Measurements from ENCODE around the gene RB1.

Gene RB1

DNA sequence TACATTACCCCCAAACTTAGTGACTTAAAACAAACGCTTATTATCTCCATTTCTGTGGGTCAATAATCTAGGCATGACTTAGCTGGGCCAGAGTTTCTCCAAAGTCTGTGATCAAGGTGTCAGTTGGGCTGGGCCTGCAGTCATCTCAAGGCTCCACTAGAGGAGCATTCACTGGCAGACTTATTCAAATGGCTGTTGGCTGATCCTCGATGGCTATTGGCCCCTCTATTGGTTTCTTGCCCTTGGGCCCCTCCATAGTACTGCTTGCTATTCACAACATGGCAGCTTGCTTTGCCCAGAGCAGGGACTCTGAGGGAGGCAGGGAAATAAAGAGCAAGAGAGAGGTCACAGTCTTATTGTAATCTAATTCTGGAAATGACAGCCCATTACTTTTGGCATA lies 171.7 kb downstream of the RB1 start:
- in situ Hi-C loops (cut with HindIII; ENCODE audit: low pct_unique_long_range_greater_than_20kb, low sequenced_read_pairs): no loop called here
- no peak for TF ChIP-seq JUND (IDR thresholded peaks at IDR 0.05; ENCODE audit: low read depth)
- no peak for DNase-seq (ENCODE audit: low read depth in 1 of 2, low spot score in 1 of 2)

DNA sequence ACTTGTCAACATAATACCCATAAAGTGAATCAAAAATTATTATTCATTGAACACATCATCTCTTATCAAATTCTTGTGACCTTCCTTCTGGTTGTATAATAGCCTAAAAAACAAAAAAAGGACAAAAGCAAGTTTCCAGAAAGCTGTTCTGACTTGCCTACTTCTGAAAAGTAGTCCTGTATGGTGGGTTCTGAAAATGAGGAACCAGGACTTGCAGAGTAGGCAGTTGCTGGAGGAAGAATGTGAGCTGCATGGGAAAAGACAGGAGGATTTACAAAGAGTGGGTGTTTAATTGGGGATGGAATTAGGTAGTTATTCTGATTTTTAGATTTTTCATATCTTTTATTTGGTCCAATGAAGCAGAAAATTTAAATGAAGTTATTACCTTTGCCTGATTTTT lies 172.7 kb downstream of the RB1 start:
- in situ Hi-C loops (cut with HindIII; ENCODE audit: low pct_unique_long_range_greater_than_20kb, low sequenced_read_pairs): no loop called here
- TF ChIP-seq JUND (IDR thresholded peaks at IDR 0.05; ENCODE audit: low read depth): no peak
- no peak for DNase-seq (ENCODE audit: low read depth in 1 of 2, low spot score in 1 of 2)

DNA sequence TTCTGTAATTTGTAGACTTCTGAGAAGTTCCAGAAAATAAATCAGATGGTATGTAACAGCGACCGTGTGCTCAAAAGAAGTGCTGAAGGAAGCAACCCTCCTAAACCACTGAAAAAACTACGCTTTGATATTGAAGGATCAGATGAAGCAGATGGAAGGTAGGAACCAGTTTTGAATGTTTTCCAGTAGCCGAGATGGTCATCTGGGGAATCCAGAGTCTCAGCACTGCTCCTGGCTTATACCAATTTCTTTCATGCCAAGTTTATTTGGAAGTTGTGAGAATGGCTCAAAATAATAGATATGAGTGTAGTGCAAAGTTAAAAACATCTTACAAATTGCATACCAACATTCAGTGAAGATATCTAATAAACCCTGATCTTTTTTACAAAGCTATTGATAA lies 173.1 kb downstream of the RB1 start:
- no peak for DNase-seq (ENCODE audit: low read depth in 1 of 2, low spot score in 1 of 2)
- TF ChIP-seq JUND (IDR thresholded peaks at IDR 0.05; ENCODE audit: low read depth): no peak
- in situ Hi-C loops (cut with HindIII; ENCODE audit: low pct_unique_long_range_greater_than_20kb, low sequenced_read_pairs): no loop called here

DNA sequence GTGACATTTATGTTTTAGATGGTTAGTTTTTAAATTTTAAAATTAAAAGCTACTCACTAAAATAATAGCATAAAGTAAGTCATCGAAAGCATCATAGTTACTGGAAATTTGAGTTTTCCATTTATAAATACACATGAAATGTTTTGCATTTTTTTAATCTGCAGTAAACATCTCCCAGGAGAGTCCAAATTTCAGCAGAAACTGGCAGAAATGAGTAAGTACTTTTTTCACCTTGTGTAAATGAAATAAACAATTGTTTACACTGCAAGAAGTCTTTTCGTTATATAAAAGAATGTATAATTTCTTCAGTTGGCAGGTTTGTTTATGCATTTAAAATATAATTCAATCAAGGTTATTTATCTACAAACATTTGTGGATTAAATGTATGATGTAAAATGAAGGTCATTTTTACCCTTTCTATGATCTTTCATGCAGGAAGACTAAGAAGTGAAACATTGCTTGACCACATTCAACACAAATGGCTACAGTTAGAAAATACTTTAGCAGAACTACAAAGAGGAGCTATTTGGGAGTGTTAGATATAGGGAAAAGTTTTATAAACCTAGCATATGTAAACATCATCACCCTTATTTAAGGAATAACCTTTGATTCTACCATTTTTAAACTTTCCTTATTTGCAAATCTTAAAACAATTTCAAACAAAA lies 173.8 kb downstream of the RB1 start:
- no peak for DNase-seq (ENCODE audit: low read depth in 1 of 2, low spot score in 1 of 2)
- TF ChIP-seq JUND (IDR thresholded peaks at IDR 0.05; ENCODE audit: low read depth): no peak
- in situ Hi-C loops (cut with HindIII; ENCODE audit: low pct_unique_long_range_greater_than_20kb, low sequenced_read_pairs): no loop called here

DNA sequence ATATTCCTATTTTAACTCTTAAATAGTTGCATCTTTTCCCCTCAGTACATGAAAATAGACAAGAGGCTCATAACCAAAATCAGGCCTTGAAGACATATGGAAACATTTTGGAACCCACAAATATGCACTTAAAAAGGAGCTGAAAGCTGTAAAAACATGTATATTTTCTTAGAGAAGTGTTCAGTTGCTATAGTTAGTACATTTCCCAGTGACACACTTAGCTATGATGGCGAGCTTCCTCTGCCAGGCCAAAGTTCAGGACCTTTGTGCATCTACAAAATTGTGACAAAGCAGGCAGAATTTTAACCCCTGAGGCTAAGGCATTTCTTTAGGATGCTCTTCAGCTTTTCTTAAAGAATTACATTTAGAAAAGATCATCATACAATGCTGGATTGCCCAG lies 174.8 kb downstream of the RB1 start:
- in situ Hi-C loops (cut with HindIII; ENCODE audit: low pct_unique_long_range_greater_than_20kb, low sequenced_read_pairs): no loop called here

DNA sequence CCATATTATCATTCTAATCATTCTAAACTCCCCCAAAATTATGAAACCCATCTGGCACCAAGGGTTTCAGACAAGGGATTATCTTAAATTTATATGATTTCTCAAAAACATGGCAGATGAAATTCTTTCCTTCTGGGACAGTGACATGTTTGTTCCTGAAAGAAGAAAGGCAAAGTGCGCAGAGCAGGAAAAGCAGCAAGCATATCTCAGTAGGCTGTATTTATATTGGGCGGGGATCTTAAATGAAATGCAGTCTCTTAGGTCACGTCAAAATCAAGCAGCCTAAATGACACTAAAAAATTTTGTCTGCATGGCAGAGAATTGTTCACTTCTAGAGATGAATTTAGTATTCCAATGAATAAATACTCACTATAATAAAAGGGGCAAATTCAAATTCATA lies 180.0 kb downstream of the RB1 start:
- in situ Hi-C loops (cut with HindIII; ENCODE audit: low pct_unique_long_range_greater_than_20kb, low sequenced_read_pairs): no loop called here
- TF ChIP-seq JUND (IDR thresholded peaks at IDR 0.05; ENCODE audit: low read depth): no peak
- no peak for DNase-seq (ENCODE audit: low read depth in 1 of 2, low spot score in 1 of 2)

More for the DNA sequence above, 174.8 kb downstream of the RB1 start:
- DNase-seq (ENCODE audit: low read depth in 1 of 2, low spot score in 1 of 2): no peak
- no peak for TF ChIP-seq JUND (IDR thresholded peaks at IDR 0.05; ENCODE audit: low read depth)

DNA sequence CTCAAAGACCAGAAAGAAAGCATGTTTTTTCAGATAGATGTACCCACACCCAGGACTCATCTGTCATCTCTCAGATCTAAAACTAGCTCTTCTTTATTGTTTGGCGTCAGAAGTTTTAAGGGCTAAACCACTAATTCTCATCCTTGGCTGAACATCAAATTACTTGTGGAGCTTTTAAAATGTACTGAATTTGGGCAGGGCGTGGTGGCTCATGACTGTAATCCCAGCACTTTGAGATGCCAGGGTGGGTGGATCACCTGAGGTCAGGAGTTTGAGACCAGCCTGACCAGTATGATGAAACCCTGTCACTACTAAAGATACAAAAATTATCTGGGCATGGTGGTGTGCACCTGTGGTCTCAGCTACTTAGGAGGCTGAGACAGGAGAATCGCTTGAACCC lies 181.9 kb downstream of the RB1 start:
- in situ Hi-C loops (cut with HindIII; ENCODE audit: low pct_unique_long_range_greater_than_20kb, low sequenced_read_pairs): no loop called here
- TF ChIP-seq JUND (IDR thresholded peaks at IDR 0.05; ENCODE audit: low read depth): no peak
- no peak for DNase-seq (ENCODE audit: low read depth in 1 of 2, low spot score in 1 of 2)

DNA sequence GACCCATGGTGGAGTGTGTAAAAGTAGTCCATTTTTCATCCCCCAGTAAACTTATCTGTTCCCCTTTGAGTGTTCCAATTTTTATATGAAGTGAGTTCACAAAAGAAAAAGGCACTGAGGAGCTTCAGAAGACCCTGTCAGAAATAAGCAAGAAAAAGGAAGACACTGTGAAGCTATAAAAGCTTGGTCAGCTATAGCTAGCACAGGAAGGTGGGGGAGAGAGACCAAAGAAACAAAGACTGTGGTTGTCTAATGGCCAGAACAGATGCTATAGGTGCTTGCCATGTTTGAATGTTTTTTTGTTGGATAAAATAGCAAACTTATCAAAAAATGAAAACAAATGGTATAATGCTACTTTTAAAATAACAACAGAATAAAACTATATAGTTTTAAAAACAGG lies 182.8 kb downstream of the RB1 start:
- in situ Hi-C loops (cut with HindIII; ENCODE audit: low pct_unique_long_range_greater_than_20kb, low sequenced_read_pairs): no loop called here
- no peak for DNase-seq (ENCODE audit: low read depth in 1 of 2, low spot score in 1 of 2)
- TF ChIP-seq JUND (IDR thresholded peaks at IDR 0.05; ENCODE audit: low read depth): no peak

DNA sequence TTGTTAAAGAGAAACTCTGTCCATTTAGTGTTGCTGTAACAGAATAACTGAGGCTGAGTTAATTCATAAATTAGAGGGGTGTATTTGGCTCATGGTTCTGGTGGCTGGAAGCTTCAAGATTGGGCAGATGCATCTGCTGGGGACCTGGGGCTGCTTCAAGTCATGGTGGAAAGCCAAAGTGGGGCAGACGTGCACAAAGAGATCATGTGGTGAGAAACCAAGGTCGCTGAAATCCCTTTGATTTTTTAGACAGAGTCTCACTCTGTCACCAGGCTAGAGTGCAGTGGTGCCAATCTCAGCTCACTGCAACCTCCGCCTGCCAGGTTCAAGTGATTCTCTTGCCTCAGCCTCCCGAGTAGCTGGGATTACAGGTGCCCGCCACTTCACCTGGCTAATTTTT lies 183.3 kb downstream of the RB1 start:
- no peak for DNase-seq (ENCODE audit: low read depth in 1 of 2, low spot score in 1 of 2)
- in situ Hi-C loops (cut with HindIII; ENCODE audit: low pct_unique_long_range_greater_than_20kb, low sequenced_read_pairs): no loop called here
- no peak for TF ChIP-seq JUND (IDR thresholded peaks at IDR 0.05; ENCODE audit: low read depth)

DNA sequence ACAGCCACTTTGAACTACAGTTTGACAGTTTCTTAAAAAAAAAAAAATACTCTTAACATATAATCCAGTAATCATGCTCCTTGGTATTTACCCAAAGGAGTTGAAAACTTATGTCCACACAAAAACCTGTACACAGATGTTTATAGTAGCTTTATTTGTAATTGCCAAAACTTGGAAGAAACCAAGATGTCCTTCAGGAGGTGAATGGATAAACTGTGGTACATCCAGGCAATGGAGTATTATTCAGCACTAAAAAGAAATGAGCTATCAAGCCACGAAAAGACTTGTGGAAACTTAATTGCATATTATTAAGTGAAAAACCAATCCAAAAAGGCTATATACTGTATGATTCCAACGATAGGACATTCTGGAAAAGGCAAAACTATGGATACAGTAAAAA lies 184.4 kb downstream of the RB1 start:
- TF ChIP-seq JUND (IDR thresholded peaks at IDR 0.05; ENCODE audit: low read depth): no peak
- in situ Hi-C loops (cut with HindIII; ENCODE audit: low pct_unique_long_range_greater_than_20kb, low sequenced_read_pairs): no loop called here
- no peak for DNase-seq (ENCODE audit: low read depth in 1 of 2, low spot score in 1 of 2)

DNA sequence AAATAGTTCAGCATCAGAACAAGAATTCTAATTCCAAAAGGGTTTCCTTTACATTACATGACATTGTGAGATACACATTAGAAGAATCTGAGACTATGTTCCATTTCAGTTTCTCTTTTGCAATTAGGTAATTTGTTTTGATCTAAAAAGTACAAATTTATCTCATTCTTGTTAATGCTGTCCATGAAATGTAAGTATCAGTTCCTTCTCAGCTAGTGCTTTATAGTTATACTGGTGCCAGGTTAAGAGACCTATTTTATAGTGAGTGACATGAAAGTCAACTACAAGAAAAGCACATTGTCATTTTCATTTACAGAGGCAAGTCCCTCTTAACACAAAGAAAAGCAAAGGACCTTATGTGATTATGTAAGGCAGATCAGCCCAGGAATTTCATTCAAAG lies 185.4 kb downstream of the RB1 start:
- no peak for DNase-seq (ENCODE audit: low read depth in 1 of 2, low spot score in 1 of 2)
- in situ Hi-C loops (cut with HindIII; ENCODE audit: low pct_unique_long_range_greater_than_20kb, low sequenced_read_pairs): no loop called here
- no peak for TF ChIP-seq JUND (IDR thresholded peaks at IDR 0.05; ENCODE audit: low read depth)

DNA sequence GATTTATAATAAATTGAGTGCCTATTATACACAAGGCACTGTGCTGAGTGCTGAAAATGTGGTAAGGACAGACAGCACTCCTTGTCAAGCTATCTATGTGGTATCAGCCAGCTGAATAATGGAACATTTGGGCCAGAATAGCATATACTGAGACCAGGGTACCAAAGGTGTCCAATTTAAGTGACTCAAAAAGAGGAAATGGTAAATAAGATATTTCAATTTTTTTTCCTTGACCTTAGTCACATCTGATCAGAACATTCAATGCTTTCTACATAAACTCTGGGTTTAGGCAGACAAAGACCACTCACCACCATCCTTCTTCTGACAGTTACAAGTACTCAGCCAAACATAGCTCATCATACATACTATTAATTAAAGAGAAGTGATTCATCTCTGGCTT lies 186.1 kb downstream of the RB1 start:
- no peak for TF ChIP-seq JUND (IDR thresholded peaks at IDR 0.05; ENCODE audit: low read depth)
- in situ Hi-C loops (cut with HindIII; ENCODE audit: low pct_unique_long_range_greater_than_20kb, low sequenced_read_pairs): no loop called here
- DNase-seq (ENCODE audit: low read depth in 1 of 2, low spot score in 1 of 2): no peak

DNA sequence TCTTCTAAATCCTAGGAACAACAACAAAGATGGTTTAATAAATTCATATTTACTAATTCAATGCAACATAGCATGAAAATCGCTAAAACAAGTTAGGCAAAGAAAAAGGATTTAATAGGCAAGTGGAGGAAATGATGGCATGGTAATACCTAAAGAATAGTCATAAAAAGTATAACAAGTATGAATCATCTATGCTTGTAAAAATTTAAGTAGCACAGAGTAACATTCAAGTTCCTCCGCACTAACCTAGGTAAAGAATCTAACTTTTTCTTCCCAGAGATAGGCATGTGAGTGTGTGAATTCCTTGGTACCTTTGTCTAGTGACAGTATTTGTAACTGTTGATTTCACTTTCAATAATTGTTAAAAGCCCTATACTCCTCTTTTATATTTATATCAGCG lies 186.7 kb downstream of the RB1 start:
- in situ Hi-C loops (cut with HindIII; ENCODE audit: low pct_unique_long_range_greater_than_20kb, low sequenced_read_pairs): no loop called here
- DNase-seq (ENCODE audit: low read depth in 1 of 2, low spot score in 1 of 2): no peak
- no peak for TF ChIP-seq JUND (IDR thresholded peaks at IDR 0.05; ENCODE audit: low read depth)

DNA sequence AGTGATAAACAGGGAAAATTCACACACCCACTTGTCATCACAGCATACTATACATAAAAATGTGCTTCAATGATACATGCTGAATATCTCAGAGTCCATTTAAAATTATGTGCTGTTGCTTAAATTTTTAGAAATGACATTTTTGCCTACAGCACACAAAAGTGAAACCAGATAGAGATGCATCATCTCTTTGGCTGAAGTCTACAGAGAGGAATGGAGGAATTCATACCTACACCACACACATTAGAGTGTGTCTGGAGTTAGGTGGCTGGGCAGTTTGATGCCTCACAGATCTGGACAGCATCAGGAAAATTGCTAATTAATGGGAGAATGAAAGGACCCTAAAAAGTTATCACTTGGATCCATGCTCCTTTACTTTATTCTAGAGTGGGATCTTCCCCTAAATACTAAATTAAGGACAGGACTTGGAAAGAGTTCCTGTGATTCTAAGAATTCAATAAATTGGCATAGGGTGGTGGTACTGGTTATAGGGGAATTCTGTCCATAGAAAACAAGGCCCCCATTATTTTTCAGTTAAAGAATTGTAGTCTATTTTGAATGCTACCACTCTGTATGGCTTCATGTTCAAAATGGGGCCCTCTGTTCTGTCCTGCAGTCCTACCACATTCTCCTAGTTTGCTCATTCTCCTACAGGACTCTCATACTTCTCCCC lies 188.0 kb downstream of the RB1 start:
- TF ChIP-seq JUND (IDR thresholded peaks at IDR 0.05; ENCODE audit: low read depth): no peak
- in situ Hi-C loops (cut with HindIII; ENCODE audit: low pct_unique_long_range_greater_than_20kb, low sequenced_read_pairs): no loop called here
- no peak for DNase-seq (ENCODE audit: low read depth in 1 of 2, low spot score in 1 of 2)

Measured in T47D (cell line).